B cell (primary cell): Measurements from ENCODE around the gene ELAC1. TPM values are rescaled to one million over a fixed set of nuclear protein-coding genes. Genes with fewer than 3 reads are reported as not detected.

ENCODE experiments used
- ATAC-seq: fragments of 200-7000 bp; cut with Tn5 transposase; one replicate; pipeline ENCODE4 v1.10.0; 2021; ENCODE audit warnings: low read depth, mild to moderate bottlenecking, moderate number of reproducible peaks, moderate library complexity
- CTCF ChIA-PET: fragments of 350-600 bp; sonication (Branson Sonifier 250); formaldehyde crosslinking; loops from one replicate; lab custom pipeline; 2021; ENCODE audit warnings: antibody characterized with exemption, inconsistent platforms; lab: Charles Lee
- POLR2A ChIA-PET: fragments of 350-600 bp; sonication (Branson Sonifier 250); formaldehyde crosslinking; loops from one replicate; lab custom pipeline; 2021; ENCODE audit warnings: antibody characterized with exemption; lab: Charles Lee
- DNase-seq: peaks from one replicate; pipeline ENCODE4 v3.0.0; 2013
- H2AFZ ChIP-seq: 2 replicates; pipeline ENCODE4 v1.6.1; 2012; ENCODE audit warnings: mild to moderate bottlenecking, low read depth, low read length; ENCODE audit not compliant: insufficient read depth, poor library complexity, severe bottlenecking
- H3K27ac ChIP-seq, 2 donors: 1 replicate in 1 of 2; 2 replicates in 1 of 2; pipeline ENCODE4 v1.5.1; 2012 to 2013; ENCODE audit warnings: low read length in 2 of 2, mild to moderate bottlenecking in 2 of 2, moderate library complexity in 1 of 2
- H3K27me3 ChIP-seq, 4 experiments: fragments of 200-600 bp in 1 of 4; sonication (generic) in 1 of 4; replicated peaks in 1 of 4; 1 replicate in 2 of 4; 2 replicates in 2 of 4; pipeline versions ENCODE4 v1.6.1 to v1.7.0; 2013 to 2016; ENCODE audit warnings: low read length in 3 of 4, mild to moderate bottlenecking in 2 of 4, mixed read lengths in 1 of 4, moderate library complexity in 1 of 4; ENCODE audit not compliant: insufficient read depth in 4 of 4, control insufficient read depth in 3 of 4; ENCODE audit errors: control extremely low read depth in 1 of 4
- H3K36me3 ChIP-seq, 2 experiments: replicated peaks in 1 of 2; 1 replicate in 1 of 2; 2 replicates in 1 of 2; pipeline versions ENCODE4 v1.6.1 to v1.7.1; 2013; ENCODE audit warnings: low read length in 1 of 2; ENCODE audit not compliant: insufficient read depth in 2 of 2, control insufficient read depth in 1 of 2; ENCODE audit errors: control extremely low read depth in 1 of 2, extremely low read depth in 1 of 2
- H3K4me1 ChIP-seq, 2 donors: fragments of 200-600 bp in 1 of 2; sonication (generic) in 1 of 2; 1 replicate in 1 of 2; 2 replicates in 1 of 2; pipeline versions ENCODE4 v1.5.1 to v1.6.1; 2013 to 2017; ENCODE audit warnings: low read length in 2 of 2; ENCODE audit not compliant: control insufficient read depth in 2 of 2, insufficient read depth in 2 of 2
- H3K4me2 ChIP-seq: replicated peaks from 2 replicates; pipeline ENCODE3; 2012; ENCODE audit warnings: mild to moderate bottlenecking, low read depth, low read length; ENCODE audit not compliant: poor library complexity, severe bottlenecking
- H3K4me3 ChIP-seq, 5 experiments: fragments of 200-600 bp in 1 of 5; sonication (generic) in 1 of 5; 1 replicate in 3 of 5; 2 replicates in 2 of 5; pipeline versions ENCODE4 v1.5.1 to v1.7.0; 2011 to 2016; ENCODE audit warnings: low read length in 4 of 5, mild to moderate bottlenecking in 4 of 5, low read depth in 2 of 5, control low read depth in 1 of 5, moderate library complexity in 1 of 5; ENCODE audit not compliant: insufficient read depth in 1 of 5; ENCODE audit errors: control extremely low read depth in 1 of 5, extremely low read depth in 1 of 5
- H3K79me2 ChIP-seq: fragments of 200-600 bp; sonication (generic); one replicate; pipeline ENCODE4 v1.6.0; 2016; ENCODE audit warnings: low read length; ENCODE audit not compliant: control insufficient read depth, insufficient read depth
- H3K9ac ChIP-seq: fragments of 200-600 bp; sonication (generic); 2 replicates; pipeline ENCODE4 v1.6.1; 2017; ENCODE audit warnings: mild to moderate bottlenecking, low read length, moderate library complexity
- H3K9me3 ChIP-seq, 3 donors: one replicate each; pipeline versions ENCODE4 v1.6.1 to v1.7.1; 2013; ENCODE audit warnings: low read length in 2 of 3; ENCODE audit not compliant: control insufficient read depth in 2 of 3, insufficient read depth in 1 of 3; ENCODE audit errors: control extremely low read depth in 1 of 3
- H4K20me1 ChIP-seq: 2 replicates; pipeline ENCODE4 v1.6.0; 2012; ENCODE audit warnings: mild to moderate bottlenecking, low read length; ENCODE audit not compliant: insufficient read depth, control insufficient read depth, poor library complexity, severe bottlenecking
- H3K27ac Mint-ChIP-seq: one replicate; pipeline ENCODE4 v1.8.0; 2021; ENCODE audit warnings: mixed read lengths
- H3K27me3 Mint-ChIP-seq: one replicate; pipeline ENCODE4 v1.8.0; 2021; ENCODE audit warnings: mixed read lengths
- H3K4me1 Mint-ChIP-seq: one replicate; pipeline ENCODE4 v1.8.0; 2021; ENCODE audit warnings: mixed read lengths
- H3K4me3 Mint-ChIP-seq: one replicate; pipeline ENCODE4 v1.8.0; 2021; ENCODE audit warnings: mixed read lengths
- H3K9me3 Mint-ChIP-seq: one replicate; pipeline ENCODE4 v1.8.0; 2022; ENCODE audit warnings: mixed read lengths; ENCODE audit not compliant: insufficient read depth
- CTCF ChIP-seq: fragments of 200-600 bp; IDR thresholded peaks from one replicate; pipeline ENCODE4 v1.8.0; 2022; ENCODE audit warnings: antibody characterized with exemption, mild to moderate bottlenecking
- EZH2 ChIP-seq: IDR thresholded peaks from 2 replicates; pipeline ENCODE4 v1.6.1; 2012; ENCODE audit warnings: borderline replicate concordance, low read depth, mild to moderate bottlenecking, moderate library complexity, low read length; ENCODE audit not compliant: insufficient read depth, poor library complexity, severe bottlenecking
- WGBS: methylation state at CpG from one replicate; pipeline ENCODE4 v1.1.5; 2013; ENCODE audit warnings: missing lambda C conversion rate; ENCODE audit not compliant: insufficient coverage; 5-methylcytosine and 5-hydroxymethylcytosine counted together
- intact Hi-C: fragments of 100-400 bp; cut with micrococcal nuclease; formaldehyde crosslinking; loops from one replicate; pipeline ENCODE4 v1.10.0; 2022
- polyA plus RNA-seq: library from polyadenylated mRNA; depleted of rRNA; stranded (reverse); fragments of >200 nt; gene quantifications from 2 replicates; pipeline ENCODE4 v1.2.3, GENCODE V29; 2012
- total RNA-seq, 2 donors: library from RNA; stranded (reverse); fragments of 120-200 nt in 1 of 2; gene quantifications; 1 replicate in 1 of 2; 2 replicates in 1 of 2; pipeline versions ENCODE4 v1.2.3 to v1.2.4, GENCODE V29; 2013 to 2022

ELAC1 gene
- total and polyA plus RNA-seq, 2 donors (not counting 1 experiment from before 2014, with no cell fraction given), result 3.8 to 9.9 TPM

- no peaks in the 10 kb centered on the region for H3K9me3 Mint-ChIP-seq
- DNase-seq (peak; percentile 97), ATAC-seq (peak; percentile 83)
- Histone ChIP-seq H3K4me1 (peaks cover 22 to 42% of the 10 kb centered on the region in 2 donors), H3K9ac (peak within 1 kb of the TSS; percentile 81), H3K36me3 (peaks cover 0 to 7% of the 10 kb centered on the region in 2 experiments), H4K20me1 (peaks cover 34% of the 10 kb centered on the region), H3K9me3 (no peaks in the 10 kb centered on the region), H3K27me3 (no peaks in the 10 kb centered on the region), H2AFZ (peak within 1 kb of the TSS; percentile 88), H3K4me2 (peak within 1 kb of the TSS; percentile 85), H3K79me2 (peaks cover 86% of the 10 kb centered on the region), H3K27ac (peak within 1 kb of the TSS; percentile 78 to 84), H3K4me3 (peak within 1 kb of the TSS; percentile 61 to 81 (median 74))
- H3K27ac Mint-ChIP-seq, result peak within 1 kb of the TSS; percentile 99
- H3K4me1 Mint-ChIP-seq, result peaks cover 53% of the 10 kb centered on the region
- TF ChIP-seq EZH2 (no peak), CTCF (no peak)
- ChIA-PET CTCF (interaction anchor here (0.8 to 1.5 kb wide), 8 partner anchors 17 to 210 kb away, joined by 3 to 7 read pairs (median 4); partner anchors contain the start of genes ELAC1, ME2 and MRO), POLR2A (interaction anchor here (0.6 to 2.1 kb wide), 9 partner anchors 11 to 216 kb away, joined by 3 to 24 read pairs (median 4); partner anchors contain the start of genes ELAC1, ME2 and MEX3C)
- intact Hi-C loops, result loop anchor here (1.0 to 5.0 kb wide), 5 partner anchors 62 to 213 kb away; partner anchors contain the start of genes ELAC1 and MEX3C
- under 1% methylated on average over 77 of the region's 79 CpGs for WGBS
- H3K4me3 Mint-ChIP-seq, result peak within 1 kb of the TSS; percentile 97
- no peaks in the 10 kb centered on the region for H3K27me3 Mint-ChIP-seq
These were observed 62.1 kb downstream of the ELAC1 start, which contains the start of gene SMAD4 for GRCh38 chr18:51029694-51030536. Gene SMAD4, plus strand, starts transcription at chr18:51030213. Its CDS starts 16,834 bp downstream, at chr18:51047047.
